CD8-positive, alpha-beta memory T cell (primary cell): ENCODE results near the gene NXF3. TPM values are rescaled to one million over a fixed set of nuclear protein-coding genes. Genes with fewer than 3 reads are reported as not detected.
A peak's percentile ranks its signal among the peaks of the same experiment; 100 is the strongest.
"Not testable (repeated sequence)": the region's sequence is repeated elsewhere in the genome, so short reads cannot be mapped to it uniquely, and the experiment has no call there.

Experiments used
- CTCF ChIA-PET: fragments of 350-600 bp; sonication (Branson Sonifier 250); formaldehyde crosslinking; loops from one replicate; lab custom pipeline; 2021; ENCODE audit warnings: antibody characterized with exemption; lab: Charles Lee
- POLR2A ChIA-PET: fragments of 350-600 bp; sonication (Branson Sonifier 250); formaldehyde crosslinking; loops from one replicate; lab custom pipeline; 2021; ENCODE audit warnings: antibody characterized with exemption; lab: Charles Lee
- DNase-seq, 5 donors: peaks; one replicate each; pipeline versions ENCODE4 v3.0.0 to v3.0.0-alpha.2; 2020 to 2022; ENCODE audit warnings: mixed read lengths in 1 of 5
- H3K27ac ChIP-seq: one replicate; pipeline ENCODE4 v1.7.0; 2013; ENCODE audit warnings: low read depth, mild to moderate bottlenecking, low read length, moderate library complexity
- H3K27me3 ChIP-seq: 2 replicates; pipeline ENCODE4 v1.7.0; 2013; ENCODE audit warnings: low read length, mild to moderate bottlenecking; ENCODE audit not compliant: insufficient read depth, poor library complexity, severe bottlenecking
- H3K36me3 ChIP-seq: 2 replicates; pipeline ENCODE4 v1.7.0; 2013; ENCODE audit warnings: mild to moderate bottlenecking, low read length, moderate library complexity; ENCODE audit not compliant: insufficient read depth
- H3K4me1 ChIP-seq: 2 replicates; pipeline ENCODE4 v1.7.0; 2013; ENCODE audit warnings: mild to moderate bottlenecking, low read length, moderate library complexity; ENCODE audit not compliant: insufficient read depth
- H3K4me3 ChIP-seq: 2 replicates; pipeline ENCODE4 v1.7.0; 2013; ENCODE audit warnings: mild to moderate bottlenecking, low read length
- H3K9me3 ChIP-seq: 2 replicates; pipeline ENCODE4 v1.7.0; 2013; ENCODE audit warnings: mild to moderate bottlenecking, low read length
- H3K27ac Mint-ChIP-seq, 8 donors: one replicate each; pipeline ENCODE4 v1.8.0; 2020 to 2021; ENCODE audit warnings: mixed read lengths in 8 of 8, mild to moderate bottlenecking in 6 of 8, inconsistent platforms in 3 of 8, moderate library complexity in 3 of 8
- H3K27me3 Mint-ChIP-seq, 2 donors: one replicate each; pipeline ENCODE4 v1.8.0; 2020 to 2021; ENCODE audit warnings: mixed read lengths in 2 of 2, mild to moderate bottlenecking in 1 of 2, moderate library complexity in 1 of 2
- H3K36me3 Mint-ChIP-seq, 3 donors: one replicate each; pipeline ENCODE4 v1.8.0; 2020 to 2021; ENCODE audit warnings: mixed read lengths in 3 of 3, inconsistent platforms in 1 of 3, mild to moderate bottlenecking in 1 of 3
- H3K4me1 Mint-ChIP-seq, 3 donors: one replicate each; pipeline ENCODE4 v1.8.0; 2020 to 2021; ENCODE audit warnings: mixed read lengths in 3 of 3, inconsistent platforms in 1 of 3, mild to moderate bottlenecking in 1 of 3
- H3K4me3 Mint-ChIP-seq, 7 donors: one replicate each; pipeline ENCODE4 v1.8.0; 2020 to 2021; ENCODE audit warnings: mixed read lengths in 7 of 7, mild to moderate bottlenecking in 6 of 7, moderate library complexity in 4 of 7, inconsistent platforms in 2 of 7
- H3K9me3 Mint-ChIP-seq, 5 donors: one replicate each; pipeline ENCODE4 v1.8.0; 2020 to 2022; ENCODE audit warnings: mixed read lengths in 5 of 5, mild to moderate bottlenecking in 3 of 5, moderate library complexity in 2 of 5, inconsistent platforms in 1 of 5
- polyA plus RNA-seq: library from polyadenylated mRNA; unstranded; fragments of 300-500 nt; fragmentation: Illumina TruSeq; gene quantifications from one replicate; pipeline ENCODE4 v1.2.3, GENCODE V29; 2021
- total RNA-seq, 2 experiments: library from RNA; stranded (reverse); gene quantifications; one replicate each; pipeline ENCODE4 v1.2.3, GENCODE V29; 2021

Gene NXF3
- total and polyA plus RNA-seq, 3 experiments from 2014 or later, result not detected

DNA sequence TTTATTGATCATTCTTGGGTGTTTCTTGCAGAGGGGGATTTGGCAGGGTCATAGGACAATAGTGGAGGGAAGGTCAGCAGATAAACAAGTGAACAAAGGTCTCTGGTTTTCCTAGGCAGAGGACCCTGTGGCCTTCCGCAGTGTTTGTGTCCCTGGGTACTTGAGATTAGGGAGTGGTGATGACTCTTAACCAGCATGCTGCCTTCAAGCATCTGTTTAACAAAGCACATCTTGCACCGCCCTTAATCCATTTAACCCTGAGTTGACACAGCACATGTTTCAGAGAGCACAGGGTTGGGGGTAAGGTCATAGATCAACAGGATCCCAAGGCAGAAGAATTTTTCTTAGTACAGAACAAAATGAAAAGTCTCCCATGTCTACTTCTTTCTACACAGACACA is 10.9 kb upstream of the NXF3 start:
- H3K27me3 ChIP-seq, H3K27me3 Mint-ChIP-seq, H3K4me1 ChIP-seq, DNase-seq, H3K4me3 ChIP-seq, H3K36me3 ChIP-seq, H3K36me3 Mint-ChIP-seq, H3K4me3 Mint-ChIP-seq, H3K27ac ChIP-seq, H3K9me3 Mint-ChIP-seq, H3K9me3 ChIP-seq, POLR2A ChIA-PET, H3K4me1 Mint-ChIP-seq, CTCF ChIA-PET, H3K27ac Mint-ChIP-seq: not testable (repeated sequence)

DNA sequence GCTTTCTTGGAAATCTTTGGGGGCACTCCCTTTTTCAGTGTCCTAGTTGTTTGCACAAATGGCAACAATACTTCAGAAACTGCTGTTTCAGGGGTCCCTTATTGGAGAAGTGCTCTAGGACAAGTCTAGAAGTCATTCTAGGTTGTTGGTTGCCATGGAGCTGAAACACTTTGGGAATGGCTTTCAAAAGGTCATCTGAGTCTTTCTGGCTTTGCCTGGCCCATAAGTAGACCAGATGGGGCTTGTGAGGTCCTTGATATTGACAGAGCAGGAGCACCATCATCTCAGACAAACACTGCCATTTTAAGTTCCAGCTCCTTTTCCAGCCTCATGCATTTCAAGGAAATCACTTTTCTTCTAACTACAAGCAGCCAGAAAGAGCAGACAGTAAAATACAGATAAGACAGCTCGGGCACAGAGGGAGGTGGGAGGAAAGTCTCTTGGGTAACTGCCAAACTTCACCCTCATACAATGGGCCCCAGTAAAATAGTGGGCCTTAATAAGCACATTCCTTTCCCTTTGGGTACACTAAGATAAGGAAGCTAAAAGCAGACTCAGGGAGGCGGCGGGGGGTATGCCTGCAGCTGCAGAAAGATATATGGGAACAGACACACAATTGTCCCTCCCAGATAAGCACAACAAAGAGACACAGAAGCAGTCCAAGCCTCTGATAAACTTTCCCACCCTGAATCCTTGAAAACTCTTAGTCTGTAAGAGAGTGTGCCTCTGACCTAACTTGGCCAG is 8.5 kb upstream of the NXF3 start:
- Histone ChIP-seq H3K4me3 (no peak overlapping the region), H3K27ac (peak overlapping the region; percentile 24), H3K4me1 (no peaks in the 10 kb centered on the region), H3K27me3 (no peaks in the 10 kb centered on the region), H3K9me3 (no peaks in the 10 kb centered on the region), H3K36me3 (no peaks in the 10 kb centered on the region)
- H3K9me3 Mint-ChIP-seq, result peaks cover 0 to 5% (median 0%) of the 10 kb centered on the region in 5 donors
- H3K36me3 Mint-ChIP-seq, result no peaks in the 10 kb centered on the region
- no peaks in the 10 kb centered on the region for H3K4me1 Mint-ChIP-seq
- H3K27ac Mint-ChIP-seq, result no peak overlapping the region
- DNase-seq, result no peak
- H3K4me3 Mint-ChIP-seq, result no peak overlapping the region
- ChIA-PET POLR2A (no interaction called here), CTCF (no interaction called here)
- H3K27me3 Mint-ChIP-seq, result no peaks in the 10 kb centered on the region

DNA sequence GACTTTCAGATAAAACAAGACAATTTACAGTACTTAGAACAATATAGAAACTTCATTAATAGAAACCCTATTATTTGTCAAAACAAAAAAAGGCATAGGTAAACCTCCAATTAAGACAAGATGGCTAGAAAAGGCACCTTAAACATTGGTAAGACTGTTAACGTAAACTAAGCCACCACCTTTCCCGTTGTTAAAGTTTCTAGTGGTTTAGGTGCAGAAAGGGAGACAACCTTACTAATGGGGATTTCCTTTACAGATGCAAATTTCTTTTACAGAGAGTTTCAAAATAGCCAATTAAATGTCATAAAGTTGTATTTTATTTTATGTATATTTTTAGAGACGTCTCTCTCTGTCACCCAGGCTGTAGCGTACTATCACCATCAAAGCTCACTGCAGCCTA is 7.5 kb upstream of the NXF3 start:
- Mint-ChIP-seq H3K4me3 (no peak overlapping the region), H3K4me1 (no peaks in the 10 kb centered on the region), H3K36me3 (no peaks in the 10 kb centered on the region), H3K27me3 (peaks cover 0 to 2% of the 10 kb centered on the region in 2 donors), H3K9me3 (no peaks in the 10 kb centered on the region), H3K27ac (no peak overlapping the region)
- ChIA-PET CTCF (no interaction called here), POLR2A (no interaction called here)
- Histone ChIP-seq H3K36me3 (no peaks in the 10 kb centered on the region), H3K27ac (peak overlapping the region; percentile 24), H3K27me3 (no peaks in the 10 kb centered on the region), H3K4me1 (no peaks in the 10 kb centered on the region), H3K4me3 (no peak overlapping the region), H3K9me3 (no peaks in the 10 kb centered on the region)
- no peak for DNase-seq

DNA sequence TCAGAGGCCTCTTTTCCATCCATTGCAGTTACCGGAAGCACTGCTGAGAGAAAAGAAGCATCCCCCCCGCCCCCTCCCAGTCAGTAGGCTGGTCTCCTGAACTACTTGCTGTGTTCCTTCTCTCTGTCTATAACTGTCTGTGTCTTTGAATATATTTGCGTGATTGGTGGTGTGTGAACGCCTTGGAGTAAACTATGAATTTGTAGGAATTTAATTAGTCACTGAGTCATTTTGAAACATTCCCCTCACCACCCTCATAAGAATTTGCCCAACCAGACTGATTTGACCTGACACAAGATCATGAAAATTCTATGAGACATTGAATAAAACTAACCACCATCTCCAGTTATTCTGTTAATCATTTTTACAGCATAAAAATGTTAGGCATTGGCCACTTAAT is 6.7 kb upstream of the NXF3 start:
- no peaks in the 10 kb centered on the region for H3K9me3 Mint-ChIP-seq
- no peaks in the 10 kb centered on the region for H3K4me1 Mint-ChIP-seq
- Histone ChIP-seq H3K36me3 (no peaks in the 10 kb centered on the region), H3K4me3 (no peak overlapping the region), H3K27me3 (no peaks in the 10 kb centered on the region), H3K4me1 (no peaks in the 10 kb centered on the region), H3K9me3 (no peaks in the 10 kb centered on the region), H3K27ac (no peak overlapping the region)
- H3K27ac Mint-ChIP-seq, result no peak overlapping the region
- H3K27me3 Mint-ChIP-seq, result peaks cover 0 to 2% of the 10 kb centered on the region in 2 donors
- CTCF ChIA-PET, result no interaction called here
- H3K36me3 Mint-ChIP-seq, result no peaks in the 10 kb centered on the region
- POLR2A ChIA-PET, result no interaction called here
- H3K4me3 Mint-ChIP-seq, result no peak overlapping the region
- DNase-seq, result no peak

DNA sequence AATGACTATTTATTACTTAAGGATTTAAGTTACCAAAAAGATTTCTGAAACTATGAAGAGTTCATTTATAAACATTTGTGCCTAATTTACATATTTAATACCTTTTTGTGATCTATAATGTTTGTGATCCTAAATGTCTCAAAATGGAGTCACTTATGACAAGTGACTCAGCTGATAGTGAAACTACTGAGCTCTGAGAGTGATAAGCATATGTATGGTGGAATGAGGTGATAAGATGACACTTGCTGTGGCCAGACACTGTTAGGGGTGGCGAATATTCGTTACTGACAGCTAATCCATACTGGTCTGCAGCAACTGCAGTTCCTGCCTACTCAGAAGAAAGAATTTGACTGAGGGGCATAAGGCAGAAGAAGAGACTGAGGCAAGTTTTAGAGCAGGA is 5.5 kb upstream of the NXF3 start:
- H3K4me3 Mint-ChIP-seq, result no peak overlapping the region
- no peaks in the 10 kb centered on the region for H3K36me3 Mint-ChIP-seq
- POLR2A ChIA-PET, result no interaction called here
- Histone ChIP-seq H3K27me3 (no peaks in the 10 kb centered on the region), H3K4me1 (no peaks in the 10 kb centered on the region), H3K36me3 (no peaks in the 10 kb centered on the region), H3K27ac (no peak overlapping the region), H3K4me3 (no peak overlapping the region), H3K9me3 (no peaks in the 10 kb centered on the region)
- DNase-seq, result no peak
- peaks cover 0 to 2% of the 10 kb centered on the region in 2 donors for H3K27me3 Mint-ChIP-seq
- no peaks in the 10 kb centered on the region for H3K9me3 Mint-ChIP-seq
- H3K4me1 Mint-ChIP-seq, result no peaks in the 10 kb centered on the region
- H3K27ac Mint-ChIP-seq, result no peak overlapping the region
- CTCF ChIA-PET, result no interaction called here

DNA sequence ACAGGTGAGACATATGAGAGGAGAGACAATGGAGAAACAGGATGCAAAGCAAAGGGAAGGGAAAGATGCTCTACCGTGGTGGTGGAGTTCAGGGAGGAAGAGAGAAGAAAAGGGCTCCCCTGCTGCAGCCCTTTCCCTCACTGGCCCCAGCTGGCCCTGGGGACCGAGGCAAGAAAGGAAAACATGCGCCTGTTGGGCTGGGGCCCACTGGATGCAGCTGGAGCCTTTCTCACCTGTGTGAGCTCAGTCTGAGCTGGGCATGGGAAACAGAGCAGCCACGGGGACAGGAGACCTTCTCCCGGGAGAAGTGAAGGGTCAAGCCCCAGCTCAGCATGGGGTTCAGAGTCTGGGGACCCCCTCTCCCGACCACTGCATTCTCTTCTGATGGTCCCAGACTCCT is 11.9 kb downstream of the NXF3 start:
- no peaks in the 10 kb centered on the region for H3K4me1 Mint-ChIP-seq
- no peaks in the 10 kb centered on the region for H3K9me3 ChIP-seq
- POLR2A ChIA-PET, result no interaction called here
- H3K9me3 Mint-ChIP-seq, result peaks cover 0 to 2% (median 0%) of the 10 kb centered on the region in 5 donors
- H3K27ac Mint-ChIP-seq, result no peak overlapping the region
- H3K4me1 ChIP-seq, result no peaks in the 10 kb centered on the region
- no peaks in the 10 kb centered on the region for H3K27me3 ChIP-seq
- H3K27me3 Mint-ChIP-seq, result peaks cover 0 to 13% of the 10 kb centered on the region in 2 donors
- H3K36me3 ChIP-seq, result no peaks in the 10 kb centered on the region
- H3K4me3 Mint-ChIP-seq, result no peak overlapping the region
- H3K27ac ChIP-seq, result no peak overlapping the region
- CTCF ChIA-PET, result no interaction called here
- no peak overlapping the region for H3K4me3 ChIP-seq
- no peak for DNase-seq
- no peaks in the 10 kb centered on the region for H3K36me3 Mint-ChIP-seq

DNA sequence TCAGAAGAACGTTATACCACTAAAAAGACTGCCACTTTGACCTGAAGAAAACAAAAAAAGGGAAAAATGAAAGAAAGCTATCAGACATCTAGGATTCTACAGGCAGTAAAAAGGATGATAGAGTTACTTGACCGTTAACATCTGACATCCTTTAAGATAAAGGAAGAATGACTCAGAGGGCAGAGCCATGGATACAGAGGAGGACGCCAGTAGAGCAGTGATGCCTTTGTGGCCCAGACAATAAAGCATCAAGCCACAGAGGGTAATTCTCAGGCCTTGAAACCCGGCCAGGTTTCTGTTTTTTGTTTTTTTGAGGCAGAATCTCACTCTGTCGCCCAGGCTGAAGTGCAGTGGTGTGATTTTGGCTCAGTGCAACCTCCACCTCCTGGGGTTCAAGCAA is 19.5 kb downstream of the NXF3 start:
- peaks cover 0 to 3% (median 0%) of the 10 kb centered on the region in 5 donors for H3K9me3 Mint-ChIP-seq
- no peak for DNase-seq
- no peaks in the 10 kb centered on the region for H3K9me3 ChIP-seq
- ChIA-PET POLR2A (no interaction called here), CTCF (no interaction called here)
- H3K36me3 Mint-ChIP-seq, result no peaks in the 10 kb centered on the region
- H3K4me1 ChIP-seq, result no peaks in the 10 kb centered on the region
- H3K27ac Mint-ChIP-seq, result no peak overlapping the region
- H3K27ac ChIP-seq, result no peak overlapping the region
- H3K4me3 ChIP-seq, result no peak overlapping the region
- no peaks in the 10 kb centered on the region for H3K27me3 ChIP-seq
- peaks cover 2 to 6% of the 10 kb centered on the region in 2 donors for H3K27me3 Mint-ChIP-seq
- no peak overlapping the region for H3K4me3 Mint-ChIP-seq
- no peaks in the 10 kb centered on the region for H3K36me3 ChIP-seq
- no peaks in the 10 kb centered on the region for H3K4me1 Mint-ChIP-seq

DNA sequence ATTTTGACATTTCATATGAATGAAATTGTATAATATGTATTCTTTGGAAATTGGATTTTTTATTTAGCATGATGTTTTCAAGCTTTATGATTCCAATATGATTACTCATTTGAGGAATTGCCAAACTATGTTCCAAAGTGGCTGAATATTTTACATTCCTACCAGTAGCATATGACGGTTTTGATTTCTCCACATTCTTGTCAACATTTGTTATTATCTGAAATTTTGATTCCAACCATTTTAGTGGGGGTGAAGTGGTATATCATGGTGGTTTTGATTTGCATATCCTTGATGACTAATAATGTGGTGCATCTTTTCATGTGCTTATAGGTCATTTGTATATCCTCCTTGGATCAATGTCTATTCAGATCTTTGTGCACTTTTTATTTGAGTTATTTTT is 26.3 kb downstream of the NXF3 start:
- no peaks in the 10 kb centered on the region for H3K27me3 ChIP-seq
- no peaks in the 10 kb centered on the region for H3K9me3 ChIP-seq
- DNase-seq, result no peak
- ChIA-PET POLR2A (no interaction called here), CTCF (no interaction called here)
- H3K9me3 Mint-ChIP-seq, result peaks cover 0 to 2% (median 0%) of the 10 kb centered on the region in 5 donors
- no peak overlapping the region for H3K4me3 ChIP-seq
- no peaks in the 10 kb centered on the region for H3K36me3 Mint-ChIP-seq
- H3K4me3 Mint-ChIP-seq, result no peak overlapping the region
- no peak overlapping the region for H3K27ac Mint-ChIP-seq
- no peaks in the 10 kb centered on the region for H3K36me3 ChIP-seq
- peaks cover 14 to 22% of the 10 kb centered on the region in 2 donors for H3K27me3 Mint-ChIP-seq
- peaks cover 0 to 6% (median 0%) of the 10 kb centered on the region in 3 donors for H3K4me1 Mint-ChIP-seq
- no peaks in the 10 kb centered on the region for H3K4me1 ChIP-seq
- no peak overlapping the region for H3K27ac ChIP-seq
